SK-N-MC (cell line): ENCODE measurements around the gene BCAR3.

Experiments
- DNase-seq: peaks from one replicate; pipeline ENCODE4 v3.0.0-alpha.2; 2011; ENCODE audit warnings: low read depth, low spot score
- H3K27ac ChIP-seq: fragments of 200-600 bp; sonication (generic); 2 replicates; pipeline ENCODE4 v1.5.1; 2016; ENCODE audit warnings: mixed run types
- H3K36me3 ChIP-seq: fragments of 200-600 bp; sonication (generic); 2 replicates; pipeline ENCODE4 v1.6.1; 2017; ENCODE audit warnings: antibody characterized with exemption, low read length, mixed read lengths; ENCODE audit not compliant: insufficient read depth
- H3K4me3 ChIP-seq: fragments of 200-600 bp; sonication (generic); 2 replicates; pipeline ENCODE4 v1.5.1; 2016
- H3K9ac ChIP-seq: fragments of 200-600 bp; sonication (generic); 2 replicates; pipeline ENCODE4 v1.8.0; 2017; ENCODE audit warnings: mixed run types, mixed read lengths; ENCODE audit not compliant: insufficient read length
- H3K9me3 ChIP-seq: fragments of 200-600 bp; sonication (generic); 2 replicates; pipeline ENCODE4 v1.6.1; 2017; ENCODE audit warnings: low read depth, mild to moderate bottlenecking, antibody characterized with exemption, low read length, moderate library complexity, mixed read lengths
- EZH2 ChIP-seq: fragments of 200-600 bp; sonication (generic); IDR thresholded peaks from one replicate; pipeline ENCODE4 v1.6.1; 2017; ENCODE audit warnings: antibody characterized with exemption
- FOXP2 ChIP-seq: optimal IDR thresholded peaks from 2 replicates; pipeline ENCODE3; 2011; ENCODE audit warnings: mild to moderate bottlenecking, moderate library complexity; ENCODE audit not compliant: insufficient read depth; ENCODE audit errors: extremely low read length, control extremely low read depth
- POLR2AphosphoS5 ChIP-seq: IDR thresholded peaks from 2 replicates; pipeline ENCODE4 v1.6.1; 2012; ENCODE audit warnings: mild to moderate bottlenecking, low read depth, low read length, borderline replicate concordance

BCAR3 gene

GRCh38 chr1:93533677-93534076 lies 148.0 kb downstream of the BCAR3 start:
- no peak overlapping the region for H3K27ac ChIP-seq
- no peak overlapping the region for H3K9ac ChIP-seq
- peaks cover 46% of the 10 kb centered on the region for H3K36me3 ChIP-seq
- no peak for TF ChIP-seq EZH2
- TF ChIP-seq FOXP2, result no peak
- no peak for TF ChIP-seq POLR2AphosphoS5
- no peak overlapping the region for H3K4me3 ChIP-seq
- DNase-seq, result no peak
- no peaks in the 10 kb centered on the region for H3K9me3 ChIP-seq

GRCh38 chr1:93532780-93533378 lies 148.8 kb downstream of the BCAR3 start:
- no peak overlapping the region for H3K27ac ChIP-seq
- H3K4me3 ChIP-seq, result no peak overlapping the region
- DNase-seq, result no peak
- no peak for TF ChIP-seq FOXP2
- TF ChIP-seq POLR2AphosphoS5, result no peak
- TF ChIP-seq EZH2, result no peak
- H3K9me3 ChIP-seq, result no peaks in the 10 kb centered on the region
- peaks cover 46% of the 10 kb centered on the region for H3K36me3 ChIP-seq
- H3K9ac ChIP-seq, result no peak overlapping the region

- Histone ChIP-seq H3K27ac (peak overlapping the region; percentile 9; the same call in 1 of the 2 replicates), H3K9ac (no peak overlapping the region), H3K36me3 (peaks cover 41% of the 10 kb centered on the region), H3K4me3 (no peak overlapping the region), H3K9me3 (no peaks in the 10 kb centered on the region)
- DNase-seq, result no peak
- TF ChIP-seq EZH2 (no peak), POLR2AphosphoS5 (no peak; the same call in 1 of the 2 replicates), FOXP2 (no peak)
Measured at GRCh38 chr1:93531193-93531592, 150.4 kb downstream of the BCAR3 start.

- Histone ChIP-seq H3K9ac (no peak overlapping the region), H3K36me3 (peaks cover 28% of the 10 kb centered on the region), H3K27ac (no peak overlapping the region), H3K9me3 (no peaks in the 10 kb centered on the region), H3K4me3 (no peak overlapping the region)
- no peak for TF ChIP-seq FOXP2
- TF ChIP-seq EZH2, result no peak
- TF ChIP-seq POLR2AphosphoS5, result no peak
- no peak for DNase-seq
Measured at GRCh38 chr1:93528412-93528811, 153.2 kb downstream of the BCAR3 start.

- TF ChIP-seq POLR2AphosphoS5 (no peak), FOXP2 (no peak), EZH2 (no peak)
- Histone ChIP-seq H3K36me3 (peaks cover 25% of the 10 kb centered on the region), H3K9me3 (no peaks in the 10 kb centered on the region), H3K4me3 (no peak overlapping the region), H3K9ac (no peak overlapping the region), H3K27ac (no peak overlapping the region)
- DNase-seq, result no peak
Measured at GRCh38 chr1:93526431-93526830, 155.2 kb downstream of the BCAR3 start.

GRCh38 chr1:93525431-93525830 lies 156.2 kb downstream of the BCAR3 start:
- peaks cover 23% of the 10 kb centered on the region for H3K36me3 ChIP-seq
- H3K27ac ChIP-seq, result no peak overlapping the region
- no peak for DNase-seq
- no peak overlapping the region for H3K4me3 ChIP-seq
- no peak overlapping the region for H3K9ac ChIP-seq
- TF ChIP-seq FOXP2 (no peak), EZH2 (no peak), POLR2AphosphoS5 (no peak)
- H3K9me3 ChIP-seq, result no peaks in the 10 kb centered on the region

- Histone ChIP-seq H3K9me3 (no peaks in the 10 kb centered on the region), H3K36me3 (peaks cover 23% of the 10 kb centered on the region), H3K4me3 (no peak overlapping the region), H3K9ac (no peak overlapping the region), H3K27ac (no peak overlapping the region)
- TF ChIP-seq POLR2AphosphoS5 (no peak), FOXP2 (no peak), EZH2 (no peak)
- DNase-seq, result no peak
Measured at GRCh38 chr1:93522721-93523120, 158.9 kb downstream of the BCAR3 start.

- no peak for TF ChIP-seq POLR2AphosphoS5
- TF ChIP-seq EZH2, result no peak
- DNase-seq, result no peak
- H3K4me3 ChIP-seq, result no peak overlapping the region
- no peaks in the 10 kb centered on the region for H3K9me3 ChIP-seq
- H3K36me3 ChIP-seq, result peaks cover 23% of the 10 kb centered on the region
- H3K9ac ChIP-seq, result no peak overlapping the region
- no peak overlapping the region for H3K27ac ChIP-seq
Measured at GRCh38 chr1:93521618-93522017, 160.0 kb downstream of the BCAR3 start.

- no peak for DNase-seq
- no peak overlapping the region for H3K9ac ChIP-seq
- H3K9me3 ChIP-seq, result no peaks in the 10 kb centered on the region
- peak overlapping the region; percentile 39; the same call in 1 of the 2 replicates for H3K4me3 ChIP-seq
- H3K27ac ChIP-seq, result peak overlapping the region; percentile 69
- no peak for TF ChIP-seq POLR2AphosphoS5
- no peak for TF ChIP-seq FOXP2
- no peak for TF ChIP-seq EZH2
- H3K36me3 ChIP-seq, result peaks cover 23% of the 10 kb centered on the region
Measured at GRCh38 chr1:93519199-93519829, 162.3 kb downstream of the BCAR3 start.
